Activated gamma-delta T cell (primary cell): ENCODE data around the gene RADIL.
"Not testable (repeated sequence)": the region's sequence is repeated elsewhere in the genome, so short reads cannot be mapped to it uniquely, and the experiment has no call there.

Experiments
- DNase-seq: peaks from one replicate; lab custom pipeline; 2025; lab: John Stamatoyannopoulos, UW

Gene RADIL

DNA sequence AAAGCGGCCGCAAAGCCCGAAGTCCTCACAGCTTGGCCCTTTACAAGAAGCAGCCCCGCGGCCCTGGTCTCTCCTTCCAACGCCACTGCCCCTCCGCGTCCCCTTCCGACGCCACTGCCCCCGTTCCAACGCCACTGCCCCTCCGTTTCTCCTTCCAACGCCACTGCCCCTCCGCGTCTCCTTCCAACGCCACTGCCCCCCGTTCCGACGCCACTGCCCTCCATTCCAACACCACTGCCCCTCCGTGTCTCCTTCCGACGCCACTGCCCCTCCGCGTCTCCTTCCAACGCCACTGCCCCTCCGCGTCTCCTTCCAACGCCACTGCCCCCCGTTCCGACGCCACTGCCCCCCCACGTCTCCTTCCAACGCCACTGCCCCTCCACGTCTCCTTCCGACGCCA lies 75.0 kb downstream of the RADIL start:
- no peak for DNase-seq

DNA sequence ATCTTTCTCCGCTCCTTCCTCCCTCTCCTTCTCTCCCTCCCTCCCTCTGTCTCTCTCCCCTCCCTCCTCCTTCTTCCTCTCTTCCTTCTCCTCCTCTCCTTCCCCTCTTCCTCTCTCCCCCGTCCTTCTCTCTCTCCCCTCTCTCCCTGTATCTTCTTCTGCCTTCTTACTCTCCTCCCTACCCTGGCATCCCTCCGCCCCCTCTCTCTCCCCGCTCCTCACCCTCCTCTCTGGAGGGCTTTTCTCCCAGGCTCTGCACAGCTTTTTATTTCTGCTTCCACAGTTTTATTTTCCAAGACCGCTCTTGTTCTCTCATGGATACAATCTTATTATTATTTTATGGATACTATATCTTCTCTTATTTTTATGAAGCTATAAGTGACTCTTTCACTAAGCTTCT lies 75.5 kb downstream of the RADIL start:
- DNase-seq, result no peak

DNA sequence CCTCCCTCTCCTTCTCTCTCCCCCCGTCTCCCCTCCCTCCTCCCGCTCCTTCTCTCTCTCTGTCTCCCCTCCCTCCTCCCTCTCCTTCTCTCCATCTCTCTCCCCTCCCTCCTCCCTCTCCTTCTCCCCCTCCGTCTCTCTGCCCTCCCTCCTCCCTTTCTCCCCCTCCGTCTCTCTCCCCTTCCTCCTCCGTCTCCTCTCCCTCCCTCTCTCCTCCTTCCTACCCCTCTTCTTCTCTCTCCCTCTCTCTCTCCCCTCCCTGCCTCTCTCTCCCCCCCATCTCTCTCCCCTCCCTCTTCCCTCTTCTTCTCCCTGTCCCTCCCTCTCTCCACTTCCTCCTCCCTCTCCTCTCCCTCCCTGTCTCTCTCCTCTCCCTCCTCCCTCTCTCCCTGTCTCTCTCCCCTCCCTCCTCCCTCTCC lies 75.9 kb downstream of the RADIL start:
- no peak for DNase-seq

DNA sequence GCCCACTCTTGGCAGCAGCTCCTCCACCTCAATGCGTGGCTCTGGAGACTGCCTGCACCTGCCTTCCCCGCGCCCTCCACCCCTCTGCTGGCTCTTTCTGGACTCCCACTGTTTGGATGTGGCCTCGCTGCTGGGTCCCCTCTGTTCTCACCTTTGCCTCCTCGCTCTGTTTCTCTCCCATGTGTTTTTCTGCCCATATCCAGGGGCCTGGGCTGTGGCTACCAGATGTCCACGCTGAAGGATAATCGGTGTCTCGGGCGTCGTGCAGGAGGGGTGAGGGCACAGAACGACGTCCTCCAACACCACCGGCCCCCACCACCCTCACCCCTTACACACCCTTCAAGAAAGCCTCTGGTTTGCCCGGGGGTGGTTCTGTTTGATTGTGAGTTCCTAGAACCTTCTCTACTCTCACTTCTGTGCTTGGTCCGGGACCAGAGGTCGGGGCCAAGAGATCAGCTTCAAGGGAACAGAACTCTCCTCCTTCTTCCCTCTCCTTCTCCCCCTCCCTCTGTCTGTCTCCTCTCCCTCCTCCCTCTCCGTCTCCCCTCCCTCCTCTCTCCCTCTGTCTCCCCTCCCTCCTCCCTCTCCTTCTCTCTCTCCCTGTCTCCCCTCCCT lies 76.4 kb downstream of the RADIL start:
- no peak for DNase-seq

DNA sequence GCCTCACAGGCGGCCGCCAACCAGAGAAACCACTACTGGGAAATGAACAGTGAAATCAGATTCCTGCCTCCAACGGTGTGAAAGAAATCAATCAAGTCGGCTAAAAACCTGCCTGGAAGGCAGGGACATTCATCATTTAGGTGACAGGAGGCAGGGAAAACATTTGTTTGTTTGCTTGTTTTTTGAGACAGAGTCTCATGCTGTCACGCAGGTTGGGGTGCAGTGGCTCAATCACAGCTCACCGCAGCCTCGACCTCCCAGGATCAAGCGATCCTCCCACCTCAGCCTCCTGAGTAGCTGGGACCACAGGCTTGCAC lies 77.6 kb downstream of the RADIL start:
- DNase-seq, result no peak

DNA sequence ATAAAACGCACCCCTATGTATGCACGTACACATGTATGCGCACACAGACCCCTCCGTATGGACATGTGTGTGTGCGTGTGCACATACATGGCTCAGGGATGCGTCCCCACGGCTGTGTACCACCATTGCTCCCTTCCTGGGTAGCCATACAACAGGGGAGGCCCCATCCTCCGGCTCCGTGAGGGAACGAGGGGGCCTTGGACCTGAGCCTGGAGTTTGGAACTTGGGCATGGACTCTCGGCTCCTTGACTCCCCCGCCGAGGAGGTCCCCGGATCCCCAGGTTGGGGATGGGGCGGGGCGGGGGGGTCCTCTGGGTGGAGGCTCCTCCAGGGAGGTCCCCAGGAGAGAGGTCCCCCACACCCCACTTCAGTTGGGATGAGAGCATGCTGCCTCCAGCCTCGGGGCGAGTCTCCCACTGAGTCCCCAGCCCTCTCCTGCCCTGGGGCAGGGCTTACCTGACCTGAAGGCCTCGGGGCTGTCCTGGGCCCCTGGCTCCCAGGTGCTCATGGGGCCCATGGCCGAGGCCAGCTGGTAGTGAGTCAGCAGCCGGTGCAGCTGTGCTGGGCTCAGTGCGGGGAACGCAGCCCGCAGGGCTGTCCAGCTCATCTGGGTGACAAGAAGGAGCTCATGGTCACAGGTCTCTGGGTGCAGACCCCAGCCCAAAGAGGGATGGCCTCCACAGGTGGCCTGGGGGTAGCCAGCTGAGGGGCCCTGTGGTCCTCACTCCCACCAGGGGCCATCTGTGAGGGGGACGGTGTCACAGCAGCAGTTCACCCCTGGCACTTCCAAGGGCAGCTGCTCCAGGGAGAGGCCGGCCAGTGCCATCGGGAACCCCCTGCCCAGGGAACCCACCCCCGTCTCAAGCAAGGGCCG lies 78.2 kb downstream of the RADIL start:
- DNase-seq, result no peak

DNA sequence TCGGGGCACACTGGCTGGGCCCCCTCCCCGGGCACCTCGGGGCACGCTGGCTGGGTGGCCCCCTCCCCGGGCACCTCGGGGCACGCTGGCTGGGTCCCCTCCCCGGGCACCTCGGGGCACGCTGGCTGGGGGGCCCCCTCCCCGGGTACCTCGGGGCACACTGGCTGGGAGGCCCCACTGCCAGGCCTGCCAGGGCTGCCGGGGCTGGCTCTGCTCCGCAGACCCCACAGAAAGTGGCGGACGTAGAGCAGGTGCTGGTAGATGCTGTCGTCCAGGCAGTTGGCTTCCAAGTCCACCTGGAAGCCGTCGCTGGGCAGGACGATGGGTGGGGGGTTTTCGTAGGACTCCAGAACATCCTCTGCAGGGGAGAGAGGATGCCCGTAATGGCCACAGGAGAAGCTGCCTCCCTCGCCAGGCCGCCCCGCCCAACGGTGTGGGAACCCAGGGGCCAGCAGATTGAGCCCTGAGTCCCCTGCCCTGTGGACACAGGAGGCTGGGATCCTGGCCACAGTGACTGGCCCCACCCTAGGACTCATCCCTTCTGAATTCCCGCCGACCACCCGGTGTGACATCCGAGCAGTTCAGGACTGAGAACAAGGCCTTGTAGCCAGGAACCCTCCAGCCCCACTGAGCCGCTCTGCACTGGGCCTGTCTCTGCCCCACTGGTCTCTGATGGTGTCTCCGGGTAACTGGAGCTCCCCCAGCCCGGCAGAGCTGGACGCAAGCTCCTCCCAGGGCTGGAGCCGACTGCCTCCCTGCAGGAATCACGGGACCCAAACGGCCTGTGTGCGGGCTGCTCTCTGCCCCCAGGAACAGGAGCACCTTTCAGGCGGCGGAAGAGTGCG lies 79.9 kb downstream of the RADIL start:
- no peak for DNase-seq

DNA sequence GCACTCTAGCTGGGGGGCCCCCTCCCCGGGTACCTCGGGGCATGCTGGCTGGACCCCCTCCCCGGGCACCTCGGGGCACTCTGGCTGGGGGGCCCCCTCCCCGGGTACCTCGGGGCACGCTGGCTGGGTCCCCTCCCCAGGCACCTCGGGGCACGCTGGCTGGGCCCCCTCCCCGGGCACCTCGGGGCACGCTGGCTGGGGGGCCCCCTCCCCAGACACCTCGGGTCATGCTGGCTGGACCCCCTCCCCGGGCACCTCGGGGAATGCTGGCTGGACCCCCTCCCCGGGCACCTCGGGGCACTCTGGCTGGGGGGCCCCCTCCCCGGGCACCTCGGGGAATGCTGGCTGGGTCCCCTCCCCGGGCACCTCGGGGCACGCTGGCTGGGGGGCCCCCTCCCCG lies 80.9 kb downstream of the RADIL start:
- not testable (repeated sequence) for DNase-seq

DNA sequence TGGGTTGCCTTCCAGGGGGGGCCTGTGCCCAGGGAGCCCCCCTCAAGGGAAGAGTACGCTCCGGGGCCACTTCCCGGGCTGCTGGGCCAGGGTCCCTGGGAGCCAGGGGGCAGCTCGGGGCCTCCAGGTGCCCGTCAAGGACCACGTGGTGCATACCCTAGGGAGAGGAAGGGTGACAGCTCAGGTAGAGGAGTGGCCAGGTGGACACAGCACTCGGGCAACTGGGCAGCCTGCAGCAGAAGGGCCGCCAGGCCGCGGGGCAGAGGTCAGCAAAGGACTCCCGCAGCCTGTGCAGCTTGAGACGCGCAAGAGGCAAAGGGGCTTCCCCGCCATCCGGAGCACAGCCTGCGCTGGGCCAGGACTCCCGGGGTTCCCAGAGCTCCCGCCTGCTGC lies 81.7 kb downstream of the RADIL start:
- no peak for DNase-seq

DNA sequence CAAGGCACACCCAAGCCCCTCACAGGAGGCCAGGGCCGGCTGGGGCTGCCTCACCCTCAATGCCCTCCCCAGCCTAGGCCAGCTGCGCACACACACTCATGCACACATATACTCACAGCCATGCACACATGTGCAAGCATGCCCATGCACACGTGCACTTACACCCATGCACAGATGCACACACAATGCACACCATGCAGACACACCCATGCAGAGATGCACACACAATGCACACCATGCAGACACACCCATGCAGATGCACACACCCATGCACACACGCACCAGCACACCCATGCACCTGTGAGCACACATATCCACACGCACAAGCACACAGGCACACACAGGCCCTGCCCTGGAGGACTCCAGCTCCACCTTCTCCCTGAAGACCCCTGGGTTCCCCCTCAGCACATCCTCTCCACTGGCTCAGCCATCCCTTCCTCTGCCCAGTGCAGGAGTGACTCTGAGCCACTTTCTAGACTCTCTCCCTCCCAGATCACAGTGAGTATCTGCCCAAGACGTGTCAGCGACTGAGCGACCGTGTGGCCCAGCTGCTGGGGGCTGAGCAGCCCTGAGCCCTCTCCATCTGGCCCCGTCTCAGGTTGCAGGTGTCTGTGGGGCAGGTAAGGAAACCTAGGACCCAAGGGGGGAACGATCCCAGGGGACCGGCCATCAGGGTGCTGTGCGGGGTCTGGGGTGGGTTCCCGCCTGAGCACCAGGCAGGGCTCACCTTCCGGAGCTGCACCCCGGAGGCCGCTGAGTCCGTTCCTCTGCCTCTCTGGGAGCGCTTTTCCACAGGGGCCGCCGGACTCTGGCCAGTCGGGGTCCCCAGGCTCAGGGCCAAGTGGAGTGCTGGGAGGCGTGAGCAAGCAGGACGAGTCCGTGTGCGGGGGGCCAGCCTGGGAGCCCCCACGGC lies 82.3 kb downstream of the RADIL start:
- no peak for DNase-seq

DNA sequence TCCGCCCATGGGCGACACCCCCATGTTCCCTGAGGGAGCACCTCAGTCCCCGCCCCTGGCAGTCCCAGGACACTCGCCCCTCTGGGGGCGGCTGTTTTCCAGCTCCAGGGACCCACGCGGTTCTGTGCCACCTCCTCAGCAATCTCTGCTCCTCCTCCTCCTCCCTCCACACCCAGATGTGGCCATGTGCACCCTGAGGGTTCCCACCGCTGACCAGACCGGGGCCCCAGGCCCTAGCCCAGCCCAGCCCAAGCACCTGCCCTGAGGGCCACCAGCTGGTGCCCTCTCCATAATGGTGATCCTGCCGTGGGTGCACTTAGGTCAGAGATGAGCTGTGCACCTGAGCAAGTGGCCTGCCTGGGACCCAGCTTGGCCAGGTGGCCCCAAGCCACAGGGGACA lies 83.0 kb downstream of the RADIL start:
- DNase-seq, result no peak

DNA sequence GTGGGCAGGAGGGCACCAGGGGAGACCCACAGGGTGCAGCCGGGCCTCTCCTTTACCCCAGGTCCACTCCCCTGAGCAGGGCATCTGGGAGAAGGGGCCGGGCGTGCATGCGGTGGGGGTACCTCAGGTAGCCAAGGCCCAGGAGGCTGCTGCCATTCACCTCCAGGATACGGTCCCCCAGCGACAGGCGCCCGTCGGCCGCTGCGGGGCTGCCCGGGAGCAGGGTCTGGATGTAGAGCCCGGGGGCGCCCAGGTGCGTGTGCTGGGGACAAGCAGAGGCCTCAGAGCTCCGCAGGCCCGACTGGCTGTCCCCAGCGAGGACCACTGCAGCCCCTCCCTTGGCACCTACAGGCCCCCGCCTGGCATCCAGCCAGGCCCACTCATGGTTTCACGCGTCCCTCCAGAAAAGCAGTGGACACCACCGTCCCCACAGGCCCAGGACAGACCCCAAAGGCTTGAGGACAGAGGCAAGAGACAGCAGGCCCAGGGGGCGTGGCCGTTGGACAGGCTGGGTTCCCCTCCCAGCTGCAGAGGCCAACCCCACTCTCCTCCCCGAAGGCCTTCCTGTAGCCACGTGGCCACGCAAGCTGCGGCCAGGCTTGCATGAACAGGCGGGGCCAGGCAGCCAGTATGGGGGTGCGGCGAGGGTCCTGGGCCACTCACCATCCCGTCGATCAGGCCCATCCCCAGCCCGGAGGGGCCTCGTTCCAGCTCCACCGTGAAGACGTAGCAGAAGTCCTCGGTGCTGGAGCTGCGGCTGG lies 83.8 kb downstream of the RADIL start:
- DNase-seq, result no peak

DNA sequence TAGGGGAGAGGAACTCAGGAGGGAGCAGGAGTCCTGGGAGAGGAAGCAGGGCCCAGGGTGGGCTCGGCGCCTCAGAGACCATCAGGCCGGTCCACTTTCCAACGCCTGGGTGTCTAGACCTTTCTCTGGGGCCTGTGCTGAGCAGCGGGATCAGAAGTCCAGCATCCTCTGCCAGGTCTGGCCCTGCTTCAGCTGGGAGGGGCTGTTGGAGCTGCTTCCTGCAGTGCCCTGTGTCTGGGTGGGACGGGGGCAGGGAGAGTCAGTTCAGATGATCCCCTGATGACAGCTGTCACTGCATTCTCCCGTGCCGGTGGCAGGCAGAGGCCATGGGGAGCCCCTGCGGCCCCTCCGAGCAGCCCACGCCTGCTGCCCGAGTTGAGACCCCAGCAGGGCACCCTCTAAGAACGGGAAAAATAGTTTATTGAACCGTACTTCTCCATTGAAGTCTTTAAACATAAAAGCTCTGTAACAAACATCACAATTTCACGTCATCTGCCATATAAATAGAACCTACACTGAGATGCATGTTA lies 84.7 kb downstream of the RADIL start:
- DNase-seq, result no peak

DNA sequence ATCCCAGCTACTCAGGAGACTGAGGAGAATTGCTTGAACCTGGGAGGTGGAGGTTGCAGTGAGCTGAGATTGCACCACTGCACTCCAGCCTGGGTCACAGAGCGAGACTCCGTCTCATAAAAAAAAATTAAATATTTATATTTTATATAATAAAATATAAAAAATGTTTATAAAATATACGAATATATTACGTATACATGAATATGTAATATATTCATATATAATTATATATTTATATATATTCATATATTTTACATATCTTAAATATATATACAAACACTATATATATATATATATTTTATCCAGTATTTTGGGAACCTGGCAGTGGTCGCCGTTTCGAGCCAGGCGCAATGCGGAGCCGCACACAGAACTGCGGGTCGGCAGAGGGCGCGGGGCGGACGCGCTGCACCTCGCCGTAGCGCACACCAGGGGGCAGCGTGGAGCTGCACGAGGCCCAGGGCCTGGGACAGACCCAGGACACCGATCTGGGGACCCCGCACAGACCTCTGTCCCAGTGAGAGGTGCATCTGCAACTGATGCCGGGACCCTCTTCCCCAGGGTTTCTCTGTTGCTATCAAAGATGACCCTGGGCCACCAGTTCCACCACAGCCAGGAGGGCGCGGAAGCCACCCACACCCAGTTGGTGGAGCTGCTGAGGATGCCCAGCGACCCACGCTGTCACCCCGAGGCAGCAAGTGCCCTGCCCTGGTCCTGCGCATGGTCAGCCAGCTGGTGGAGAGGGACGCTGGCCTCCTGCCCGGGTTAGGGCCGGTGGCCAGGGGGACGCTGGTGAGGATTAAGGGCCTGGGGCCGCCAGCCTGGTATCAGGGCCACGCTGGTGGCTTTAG lies 85.4 kb downstream of the RADIL start:
- no peak for DNase-seq

DNA sequence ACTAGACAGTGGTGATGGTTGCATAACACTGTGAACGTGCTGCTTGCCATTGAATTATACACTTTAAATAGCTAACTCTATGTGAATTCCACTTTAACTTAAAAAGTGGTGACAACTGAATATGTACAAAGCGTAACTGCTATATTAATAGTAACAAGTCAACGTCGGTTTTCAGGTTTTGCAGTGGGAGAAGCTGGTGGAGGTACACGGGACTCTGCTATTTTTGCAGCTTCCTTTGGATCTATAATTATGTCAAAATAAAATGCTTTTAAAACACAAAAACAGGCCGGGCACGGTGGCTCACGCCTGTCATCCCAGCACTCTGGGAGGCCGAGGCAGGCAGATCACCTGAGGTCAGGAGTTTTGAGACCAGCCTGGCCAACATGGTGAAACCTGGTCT lies 87.1 kb downstream of the RADIL start:
- DNase-seq, result no peak

DNA sequence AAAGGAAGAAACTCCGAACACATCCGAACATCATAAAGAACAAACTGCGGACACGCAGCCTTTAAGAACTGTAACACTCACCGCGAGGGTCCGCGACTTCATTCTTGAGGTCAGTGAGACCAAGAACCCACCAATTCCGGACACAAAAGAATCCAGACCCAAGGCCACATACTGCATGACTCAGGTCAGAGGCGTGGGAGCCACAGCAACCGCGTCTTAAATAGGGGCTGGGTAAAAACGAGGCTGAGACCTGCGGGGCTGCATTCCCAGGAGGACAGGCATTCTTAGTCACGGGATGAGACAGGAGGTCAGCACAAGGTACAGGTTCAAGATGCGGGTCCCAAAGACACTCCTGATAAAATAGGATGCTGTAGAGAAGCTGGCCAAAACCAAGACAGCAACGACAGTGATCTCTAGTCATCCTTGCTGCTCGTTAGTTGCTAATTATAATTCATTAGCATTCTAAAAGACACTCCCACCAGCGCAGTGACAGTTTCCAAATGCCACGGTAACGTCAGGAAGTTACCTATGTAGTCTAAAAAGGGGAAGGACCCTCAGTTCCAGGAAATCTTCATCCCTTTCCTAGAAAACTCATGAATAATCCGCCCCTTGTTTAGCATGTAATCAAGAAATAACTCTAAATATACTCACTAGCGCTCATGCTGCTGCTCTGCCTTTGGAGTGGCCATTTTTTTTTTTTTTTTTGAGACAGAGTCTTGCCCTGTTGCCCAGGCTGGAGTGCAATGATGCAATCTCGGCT lies 88.7 kb downstream of the RADIL start:
- DNase-seq, result no peak

DNA sequence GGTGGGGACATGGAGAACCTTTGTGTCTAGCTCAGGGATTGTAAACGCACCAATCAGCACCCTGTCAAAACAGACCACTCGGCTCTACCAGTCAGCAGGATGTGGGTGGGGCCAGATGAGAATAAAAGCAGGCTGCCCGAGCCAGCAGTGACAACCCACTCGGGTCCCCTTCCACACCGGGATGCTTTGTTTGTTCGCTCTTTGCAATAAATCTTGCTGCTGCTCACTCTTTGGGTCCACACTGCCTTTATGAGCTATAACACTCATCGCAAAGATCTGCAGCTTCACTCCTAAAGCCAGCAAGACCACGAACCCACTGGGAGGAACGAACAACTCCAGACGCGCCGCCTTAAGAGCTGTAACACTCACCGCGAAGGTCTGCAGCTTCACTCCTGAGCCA lies 89.3 kb downstream of the RADIL start:
- not testable (repeated sequence) for DNase-seq

DNA sequence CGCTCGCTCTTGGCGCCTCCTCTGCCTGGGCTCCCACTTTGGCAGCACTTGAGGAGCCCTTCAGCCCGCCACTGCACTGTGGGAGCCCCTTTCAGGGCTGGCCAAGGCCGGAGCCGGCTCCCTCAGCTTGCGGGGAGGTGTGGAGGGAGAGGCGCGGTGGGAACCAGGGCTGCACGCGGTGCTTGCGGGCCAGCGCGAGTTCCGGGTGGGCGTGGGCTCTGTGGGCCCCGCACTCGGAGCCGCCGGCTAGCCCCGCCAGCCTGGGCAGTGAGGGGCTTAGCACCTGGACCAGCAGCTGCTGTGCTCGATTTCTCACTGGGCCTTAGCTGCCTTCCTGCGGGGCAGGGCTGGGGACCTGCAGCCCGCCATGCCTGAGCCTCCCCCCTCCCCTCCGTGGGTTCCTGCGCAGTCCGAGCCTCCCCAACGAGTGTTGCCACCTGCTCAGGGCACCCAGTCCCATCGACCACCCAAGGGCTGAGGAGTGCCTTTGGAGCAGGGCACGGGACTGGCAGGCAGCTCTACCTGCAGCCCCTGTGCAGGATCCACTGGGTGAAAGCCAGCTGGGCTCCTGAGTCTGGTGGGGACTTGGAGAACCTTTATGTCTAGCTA lies 90.0 kb downstream of the RADIL start:
- DNase-seq, result not testable (repeated sequence)
